Astrocyte (in vitro differentiated cells and primary cell): ENCODE results near the gene CMC4. TPM values are rescaled to one million over a fixed set of nuclear protein-coding genes. Genes with fewer than 3 reads are reported as not detected.

ENCODE experiments used
- DNase-seq: peaks from one replicate; pipeline ENCODE4 v3.0.0-alpha.2; 2010; ENCODE audit warnings: low read depth
- FAIRE-seq: peaks from 2 replicates; lab custom pipeline; 2011; peaks lifted over from hg19 to GRCh38; lab: Jason Lieb, UNC
- H2AFZ ChIP-seq: 2 replicates; pipeline ENCODE4 v1.6.0; 2012; ENCODE audit warnings: low read depth, low read length, inconsistent platforms
- H3K27ac ChIP-seq: 2 replicates; pipeline ENCODE4 v1.5.1; 2011; ENCODE audit warnings: low read depth, low read length, inconsistent platforms
- H3K27me3 ChIP-seq: 2 replicates; pipeline ENCODE4 v1.6.0; 2011; ENCODE audit warnings: low read length, inconsistent platforms; ENCODE audit not compliant: insufficient read depth
- H3K36me3 ChIP-seq: 2 replicates; pipeline ENCODE4 v1.5.1; 2011; ENCODE audit warnings: low read length, inconsistent platforms; ENCODE audit not compliant: insufficient read depth
- H3K4me1 ChIP-seq: 2 replicates; pipeline ENCODE4 v1.5.1; 2011; ENCODE audit warnings: low read length, inconsistent platforms; ENCODE audit not compliant: insufficient read depth
- H3K4me2 ChIP-seq: 2 replicates; pipeline ENCODE4 v1.6.0; 2012; ENCODE audit warnings: low read length, inconsistent platforms
- H3K4me3 ChIP-seq: 2 replicates; pipeline ENCODE4 v1.5.1; 2011; ENCODE audit warnings: low read depth, mild to moderate bottlenecking, low read length, inconsistent platforms; ENCODE audit not compliant: insufficient read depth
- H3K79me2 ChIP-seq: 2 replicates; pipeline ENCODE4 v1.6.0; 2012; ENCODE audit warnings: mild to moderate bottlenecking, low read length, inconsistent platforms; ENCODE audit not compliant: insufficient read depth
- H3K9ac ChIP-seq: 2 replicates; pipeline ENCODE4 v1.6.0; 2012; ENCODE audit warnings: mild to moderate bottlenecking, low read length, inconsistent platforms
- H3K9me3 ChIP-seq: 2 replicates; pipeline ENCODE4 v1.5.1; 2012; ENCODE audit warnings: low read depth, mild to moderate bottlenecking, low read length, inconsistent platforms; ENCODE audit not compliant: insufficient read depth
- H4K20me1 ChIP-seq: 2 replicates; pipeline ENCODE4 v1.6.0; 2012; ENCODE audit warnings: low read length, inconsistent platforms; ENCODE audit not compliant: insufficient read depth
- H3K27ac Mint-ChIP-seq: one replicate; pipeline ENCODE4 v1.8.0; 2021; ENCODE audit warnings: mild to moderate bottlenecking, mixed read lengths; ENCODE audit not compliant: unreplicated experiment
- H3K27me3 Mint-ChIP-seq: one replicate; pipeline ENCODE4 v1.8.0; 2021; ENCODE audit warnings: low read depth, mixed read lengths; ENCODE audit not compliant: unreplicated experiment
- H3K36me3 Mint-ChIP-seq: one replicate; pipeline ENCODE4 v1.8.0; 2021; ENCODE audit warnings: low read depth, mixed read lengths; ENCODE audit not compliant: unreplicated experiment
- H3K4me1 Mint-ChIP-seq: one replicate; pipeline ENCODE4 v1.8.0; 2021; ENCODE audit warnings: low read depth, mixed read lengths; ENCODE audit not compliant: unreplicated experiment
- H3K4me3 Mint-ChIP-seq: one replicate; pipeline ENCODE4 v1.8.0; 2021; ENCODE audit warnings: mild to moderate bottlenecking, moderate library complexity, mixed read lengths; ENCODE audit not compliant: unreplicated experiment
- H3K9me3 Mint-ChIP-seq: one replicate; pipeline ENCODE4 v1.8.0; 2021; ENCODE audit warnings: mild to moderate bottlenecking, mixed read lengths; ENCODE audit not compliant: unreplicated experiment
- CTCF ChIP-seq: IDR thresholded peaks from 2 replicates; pipeline ENCODE4 v1.5.1; 2011; ENCODE audit warnings: low read depth, mild to moderate bottlenecking, inconsistent platforms, low read length, moderate library complexity; ENCODE audit not compliant: insufficient read depth
- EZH2 ChIP-seq: IDR thresholded peaks from 2 replicates; pipeline ENCODE4 v1.6.1; 2012; ENCODE audit warnings: mild to moderate bottlenecking, low read length, inconsistent platforms; ENCODE audit not compliant: insufficient read depth
- total RNA-seq: library from RNA; stranded (reverse); gene quantifications from 2 replicates; pipeline ENCODE4 v1.2.1, GENCODE V29; 2021

Gene CMC4
- total RNA-seq, 1 donor from 2014 or later = 5.2 TPM

- Histone ChIP-seq H3K4me2 (no peak overlapping the region), H2AFZ (no peak overlapping the region)
- H3K27ac Mint-ChIP-seq = no peak overlapping the region
Measured at GRCh38 chrX:155086202-155086840, 15.4 kb upstream of the CMC4 start.

GRCh38 chrX:155071694-155072280, 851 bp upstream of the CMC4 start:
- peaks cover 7% of the 10 kb centered on the region for H3K4me1 Mint-ChIP-seq
- Histone ChIP-seq H3K27ac (peak overlapping the region; percentile 66), H3K36me3 (peaks cover 3% of the 10 kb centered on the region), H2AFZ (peak overlapping the region; percentile 87), H3K4me2 (peak overlapping the region; percentile 93), H4K20me1 (no peaks in the 10 kb centered on the region), H3K4me3 (peak overlapping the region; percentile 90), H3K9me3 (no peaks in the 10 kb centered on the region), H3K9ac (peak overlapping the region; percentile 90), H3K4me1 (peaks cover 13% of the 10 kb centered on the region), H3K27me3 (no peaks in the 10 kb centered on the region), H3K79me2 (peaks cover 50% of the 10 kb centered on the region)
- H3K4me3 Mint-ChIP-seq = peak overlapping the region; percentile 94
- DNase-seq (no peak), FAIRE-seq (peak; percentile 62)
- H3K36me3 Mint-ChIP-seq = no peaks in the 10 kb centered on the region
- TF ChIP-seq CTCF (no peak), EZH2 (no peak)
- peak overlapping the region; percentile 62 for H3K27ac Mint-ChIP-seq
- no peaks in the 10 kb centered on the region for H3K27me3 Mint-ChIP-seq
- H3K9me3 Mint-ChIP-seq = no peaks in the 10 kb centered on the region

More at GRCh38 chrX:155086202-155086840, 15.4 kb upstream of the CMC4 start:
- no peaks in the 10 kb centered on the region for H3K27me3 Mint-ChIP-seq
- Histone ChIP-seq H3K9me3 (no peaks in the 10 kb centered on the region), H3K9ac (no peak overlapping the region), H3K36me3 (peaks cover 2% of the 10 kb centered on the region), H3K4me1 (no peaks in the 10 kb centered on the region), H3K4me3 (no peak overlapping the region), H4K20me1 (no peaks in the 10 kb centered on the region), H3K27ac (no peak overlapping the region), H3K27me3 (no peaks in the 10 kb centered on the region), H3K79me2 (no peaks in the 10 kb centered on the region)
- no peak overlapping the region for H3K4me3 Mint-ChIP-seq
- DNase-seq = no peak
- TF ChIP-seq CTCF (no peak), EZH2 (no peak)
- H3K4me1 Mint-ChIP-seq = no peaks in the 10 kb centered on the region
- no peaks in the 10 kb centered on the region for H3K36me3 Mint-ChIP-seq
- H3K9me3 Mint-ChIP-seq = no peaks in the 10 kb centered on the region
- FAIRE-seq = no peak

GRCh38 chrX:155070663-155070974, 317 bp downstream of the CMC4 start:
- no peaks in the 10 kb centered on the region for H3K36me3 Mint-ChIP-seq
- no peaks in the 10 kb centered on the region for H3K36me3 ChIP-seq
- peak overlapping the region; percentile 74 for H3K4me3 ChIP-seq
- H3K27ac ChIP-seq = peak overlapping the region; percentile 78
- H3K9me3 ChIP-seq = no peaks in the 10 kb centered on the region
- no peaks in the 10 kb centered on the region for H3K27me3 Mint-ChIP-seq
- H3K79me2 ChIP-seq = peaks cover 61% of the 10 kb centered on the region
- H3K4me1 Mint-ChIP-seq = peaks cover 7% of the 10 kb centered on the region
- no peaks in the 10 kb centered on the region for H3K27me3 ChIP-seq
- H3K27ac Mint-ChIP-seq = peak overlapping the region; percentile 72
- FAIRE-seq (no peak), DNase-seq (no peak)
- H3K4me3 Mint-ChIP-seq = peak overlapping the region; percentile 90
- H3K4me1 ChIP-seq = peaks cover 13% of the 10 kb centered on the region
- H3K9ac ChIP-seq = peak overlapping the region; percentile 90
- no peaks in the 10 kb centered on the region for H4K20me1 ChIP-seq
- H3K4me2 ChIP-seq = peak overlapping the region; percentile 90
- peak overlapping the region; percentile 69 for H2AFZ ChIP-seq
- H3K9me3 Mint-ChIP-seq = no peaks in the 10 kb centered on the region
- no peak for TF ChIP-seq EZH2
- no peak for TF ChIP-seq CTCF
